Colonic mucosa (tissue), 4 donors: ENCODE measurements around the gene PACSIN2. TPM values are rescaled to one million over a fixed set of nuclear protein-coding genes. Genes with fewer than 3 reads are reported as not detected.

Experiments used
- DNase-seq: peaks from one replicate; pipeline ENCODE4 v3.0.0-alpha.2; 2020
- H3K27ac ChIP-seq: fragments of 200-600 bp; one replicate; pipeline ENCODE4 v1.8.0; 2021
- H3K27me3 ChIP-seq: fragments of 200-600 bp; one replicate; pipeline ENCODE4 v1.8.0; 2021
- H3K36me3 ChIP-seq: fragments of 200-600 bp; one replicate; pipeline ENCODE4 v1.8.0; 2021
- H3K4me1 ChIP-seq: fragments of 200-600 bp; one replicate; pipeline ENCODE4 v1.8.0; 2021; ENCODE audit warnings: mild to moderate bottlenecking
- H3K4me3 ChIP-seq: fragments of 200-600 bp; one replicate; pipeline ENCODE4 v1.8.0; 2021
- H3K9ac ChIP-seq, 2 donors: one replicate each; pipeline ENCODE4 v1.7.0; 2013; ENCODE audit warnings: control low read depth in 2 of 2, low read depth in 2 of 2, low read length in 2 of 2
- H3K9me3 ChIP-seq: fragments of 200-600 bp; one replicate; pipeline ENCODE4 v1.8.0; 2021
- CTCF ChIP-seq: fragments of 200-600 bp; IDR thresholded peaks from one replicate; pipeline ENCODE4 v1.8.0; 2022; ENCODE audit warnings: antibody characterized with exemption, mild to moderate bottlenecking
- intact Hi-C: fragments of 100-400 bp; cut with DNase I; formaldehyde crosslinking; loops from one replicate; pipeline ENCODE4 v1.14.1; 2022
- total RNA-seq, 2 donors: library from RNA; stranded (reverse); fragmentation: NEBNext Ultra II Directional in 1 of 2; extraction: Animal tissue kit (Norgen Biotek cat#: 25700) in 1 of 2; gene quantifications; one replicate each; pipeline ENCODE4 v1.2.1, GENCODE V29; 2021
- donor health status: healthy.
- donor health status: DM: no; HTN: no; CAD: no.
- donor health status: DM: no; HTN: no; CAD: no.

Gene PACSIN2
- total RNA-seq, 2 donors from 2014 or later: 143 to 160 TPM

GRCh38 chr22:42885446-42885845 lies 129.5 kb downstream of the PACSIN2 start:
- no peak for TF ChIP-seq CTCF
- Histone ChIP-seq H3K36me3 (peaks cover 7% of the 10 kb centered on the region), H3K4me3 (no peak overlapping the region), H3K27me3 (no peaks in the 10 kb centered on the region), H3K9ac (no peak overlapping the region), H3K9me3 (no peaks in the 10 kb centered on the region), H3K27ac (no peak overlapping the region), H3K4me1 (peaks cover 8% of the 10 kb centered on the region)
- intact Hi-C loops: no loop called here
- DNase-seq: no peak

GRCh38 chr22:42884616-42885375 lies 130.2 kb downstream of the PACSIN2 start:
- DNase-seq: no peak
- Histone ChIP-seq H3K27me3 (no peaks in the 10 kb centered on the region), H3K36me3 (peaks cover 13% of the 10 kb centered on the region), H3K4me3 (no peak overlapping the region), H3K9me3 (no peaks in the 10 kb centered on the region), H3K27ac (no peak overlapping the region), H3K4me1 (peaks cover 8% of the 10 kb centered on the region), H3K9ac (no peak overlapping the region)
- TF ChIP-seq CTCF: no peak
- intact Hi-C loops: no loop called here

- Histone ChIP-seq H3K36me3 (peaks cover 20% of the 10 kb centered on the region), H3K4me1 (peaks cover 8% of the 10 kb centered on the region), H3K27ac (no peak overlapping the region), H3K27me3 (no peaks in the 10 kb centered on the region), H3K4me3 (no peak overlapping the region), H3K9me3 (no peaks in the 10 kb centered on the region), H3K9ac (no peak overlapping the region)
- DNase-seq: no peak
- intact Hi-C loops: no loop called here
- no peak for TF ChIP-seq CTCF
Measured at GRCh38 chr22:42883970-42884369, 131.0 kb downstream of the PACSIN2 start.

- intact Hi-C loops: no loop called here
- DNase-seq: peak; percentile 80
- Histone ChIP-seq H3K4me3 (no peak overlapping the region), H3K9me3 (no peaks in the 10 kb centered on the region), H3K36me3 (peaks cover 22% of the 10 kb centered on the region), H3K9ac (peak overlapping the region in 1 of 2 donors; percentile 32), H3K27me3 (no peaks in the 10 kb centered on the region), H3K27ac (no peak overlapping the region), H3K4me1 (peaks cover 1% of the 10 kb centered on the region)
- TF ChIP-seq CTCF: no peak
Measured at GRCh38 chr22:42883121-42883520, 131.8 kb downstream of the PACSIN2 start.

GRCh38 chr22:42881982-42882656 lies 132.8 kb downstream of the PACSIN2 start:
- no peak overlapping the region for H3K27ac ChIP-seq
- no peak for DNase-seq
- H3K4me3 ChIP-seq: no peak overlapping the region
- no peak for TF ChIP-seq CTCF
- H3K9ac ChIP-seq: peak overlapping the region in 1 of 2 donors; percentile 31
- intact Hi-C loops: no loop called here
- no peaks in the 10 kb centered on the region for H3K9me3 ChIP-seq
- no peaks in the 10 kb centered on the region for H3K4me1 ChIP-seq
- no peaks in the 10 kb centered on the region for H3K27me3 ChIP-seq
- H3K36me3 ChIP-seq: peaks cover 24% of the 10 kb centered on the region
